Measurements from ENCODE around the gene PDZD4. TPM values are rescaled to one million over a fixed set of nuclear protein-coding genes. Genes with fewer than 3 reads are reported as not detected.

The PDZD4 gene
- total and polyA plus RNA-seq, 4 donors, result 0.15 to 1.8 (median 0.69) TPM

DNA sequence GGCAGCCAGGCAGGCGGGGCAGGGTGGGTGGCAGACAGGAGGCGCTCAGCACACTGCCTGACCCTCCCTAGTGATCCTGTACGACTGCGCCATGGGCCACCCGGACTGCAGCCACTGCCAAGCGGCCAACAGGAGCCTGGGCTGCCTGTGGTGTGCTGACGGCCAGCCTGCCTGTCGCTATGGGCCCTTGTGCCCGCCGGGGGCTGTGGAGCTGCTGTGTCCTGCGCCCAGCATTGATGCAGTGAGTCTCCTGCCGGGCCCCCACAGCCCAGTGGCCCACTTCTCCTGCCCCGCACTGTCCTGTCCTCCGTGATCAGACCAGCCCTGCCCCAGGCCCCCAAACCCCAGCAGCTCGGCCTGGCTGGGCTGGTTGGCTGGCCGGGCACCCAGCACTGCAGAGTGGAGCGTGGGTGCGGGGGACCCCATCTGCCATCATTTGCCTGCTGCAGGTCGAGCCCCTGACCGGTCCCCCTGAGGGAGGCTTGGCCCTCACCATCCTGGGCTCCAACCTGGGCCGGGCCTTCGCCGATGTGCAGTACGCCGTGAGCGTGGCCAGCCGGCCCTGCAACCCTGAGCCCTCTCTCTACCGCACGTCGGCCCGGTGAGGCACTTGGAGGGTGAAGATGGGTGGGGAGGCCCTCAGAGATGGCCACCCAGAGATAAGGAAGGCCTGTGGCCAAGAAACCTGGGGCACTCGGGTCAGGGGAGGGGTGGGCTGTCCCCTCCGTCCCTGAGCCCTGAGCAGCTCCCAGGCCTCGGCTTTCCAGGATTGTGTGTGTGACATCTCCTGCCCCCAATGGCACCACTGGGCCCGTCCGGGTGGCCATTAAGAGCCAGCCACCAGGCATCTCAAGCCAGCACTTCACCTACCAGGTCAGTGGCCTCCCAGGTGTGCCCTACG lies 58.7 kb downstream of the PDZD4 start:
- H3K36me3 ChIP-seq (ENCODE audit: control insufficient read depth in 4 of 4, insufficient read depth in 3 of 4, low read depth in 1 of 4, low read length in 3 of 4), result no peaks in the 10 kb centered on the region
- no peak for DNase-seq (ENCODE audit: low spot score)
- H3K4me3 ChIP-seq (ENCODE audit: low read depth in 1 of 3, low read length in 3 of 3), result no peak overlapping the region
- no peak overlapping the region for H3K27ac ChIP-seq (ENCODE audit: low read depth in 1 of 2, low read length in 2 of 2)
- no peaks in the 10 kb centered on the region for H3K4me1 ChIP-seq (ENCODE audit: control insufficient read depth in 4 of 4, insufficient read depth in 4 of 4, low read length in 3 of 4)
- H3K9me3 ChIP-seq (ENCODE audit: control insufficient read depth in 4 of 4, low read length in 3 of 4), result no peaks in the 10 kb centered on the region
- no peak overlapping the region for H3K9ac ChIP-seq (ENCODE audit: low read depth in 1 of 2, low read length in 2 of 2)
- no peak for TF ChIP-seq HNF4G (IDR thresholded peaks at IDR 0.05)
- TF ChIP-seq NR2F2 (IDR thresholded peaks at IDR 0.05), result no peak
- TF ChIP-seq JUND (IDR thresholded peaks at IDR 0.05), result no peak
- TF ChIP-seq, protein P1, sequence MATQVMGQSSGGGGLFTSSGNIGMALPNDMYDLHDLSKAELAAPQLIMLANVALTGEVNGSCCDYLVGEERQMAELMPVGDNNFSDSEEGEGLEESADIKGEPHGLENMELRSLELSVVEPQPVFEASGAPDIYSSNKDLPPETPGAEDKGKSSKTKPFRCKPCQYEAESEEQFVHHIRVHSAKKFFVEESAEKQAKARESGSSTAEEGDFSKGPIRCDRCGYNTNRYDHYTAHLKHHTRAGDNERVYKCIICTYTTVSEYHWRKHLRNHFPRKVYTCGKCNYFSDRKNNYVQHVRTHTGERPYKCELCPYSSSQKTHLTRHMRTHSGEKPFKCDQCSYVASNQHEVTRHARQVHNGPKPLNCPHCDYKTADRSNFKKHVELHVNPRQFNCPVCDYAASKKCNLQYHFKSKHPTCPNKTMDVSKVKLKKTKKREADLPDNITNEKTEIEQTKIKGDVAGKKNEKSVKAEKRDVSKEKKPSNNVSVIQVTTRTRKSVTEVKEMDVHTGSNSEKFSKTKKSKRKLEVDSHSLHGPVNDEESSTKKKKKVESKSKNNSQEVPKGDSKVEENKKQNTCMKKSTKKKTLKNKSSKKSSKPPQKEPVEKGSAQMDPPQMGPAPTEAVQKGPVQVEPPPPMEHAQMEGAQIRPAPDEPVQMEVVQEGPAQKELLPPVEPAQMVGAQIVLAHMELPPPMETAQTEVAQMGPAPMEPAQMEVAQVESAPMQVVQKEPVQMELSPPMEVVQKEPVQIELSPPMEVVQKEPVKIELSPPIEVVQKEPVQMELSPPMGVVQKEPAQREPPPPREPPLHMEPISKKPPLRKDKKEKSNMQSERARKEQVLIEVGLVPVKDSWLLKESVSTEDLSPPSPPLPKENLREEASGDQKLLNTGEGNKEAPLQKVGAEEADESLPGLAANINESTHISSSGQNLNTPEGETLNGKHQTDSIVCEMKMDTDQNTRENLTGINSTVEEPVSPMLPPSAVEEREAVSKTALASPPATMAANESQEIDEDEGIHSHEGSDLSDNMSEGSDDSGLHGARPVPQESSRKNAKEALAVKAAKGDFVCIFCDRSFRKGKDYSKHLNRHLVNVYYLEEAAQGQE (IDR thresholded peaks at IDR 0.05), result no peak
- TF ChIP-seq, protein P2, sequence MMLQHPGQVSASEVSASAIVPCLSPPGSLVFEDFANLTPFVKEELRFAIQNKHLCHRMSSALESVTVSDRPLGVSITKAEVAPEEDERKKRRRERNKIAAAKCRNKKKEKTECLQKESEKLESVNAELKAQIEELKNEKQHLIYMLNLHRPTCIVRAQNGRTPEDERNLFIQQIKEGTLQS (IDR thresholded peaks at IDR 0.05), result no peak
- no peak for TF ChIP-seq FOXA2 (IDR thresholded peaks at IDR 0.05)
- TF ChIP-seq, protein P3, sequence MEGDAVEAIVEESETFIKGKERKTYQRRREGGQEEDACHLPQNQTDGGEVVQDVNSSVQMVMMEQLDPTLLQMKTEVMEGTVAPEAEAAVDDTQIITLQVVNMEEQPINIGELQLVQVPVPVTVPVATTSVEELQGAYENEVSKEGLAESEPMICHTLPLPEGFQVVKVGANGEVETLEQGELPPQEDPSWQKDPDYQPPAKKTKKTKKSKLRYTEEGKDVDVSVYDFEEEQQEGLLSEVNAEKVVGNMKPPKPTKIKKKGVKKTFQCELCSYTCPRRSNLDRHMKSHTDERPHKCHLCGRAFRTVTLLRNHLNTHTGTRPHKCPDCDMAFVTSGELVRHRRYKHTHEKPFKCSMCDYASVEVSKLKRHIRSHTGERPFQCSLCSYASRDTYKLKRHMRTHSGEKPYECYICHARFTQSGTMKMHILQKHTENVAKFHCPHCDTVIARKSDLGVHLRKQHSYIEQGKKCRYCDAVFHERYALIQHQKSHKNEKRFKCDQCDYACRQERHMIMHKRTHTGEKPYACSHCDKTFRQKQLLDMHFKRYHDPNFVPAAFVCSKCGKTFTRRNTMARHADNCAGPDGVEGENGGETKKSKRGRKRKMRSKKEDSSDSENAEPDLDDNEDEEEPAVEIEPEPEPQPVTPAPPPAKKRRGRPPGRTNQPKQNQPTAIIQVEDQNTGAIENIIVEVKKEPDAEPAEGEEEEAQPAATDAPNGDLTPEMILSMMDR (IDR thresholded peaks at IDR 0.05; ENCODE audit: low read depth, low read length, missing input control), result no peak
- TF ChIP-seq FOXA1 (IDR thresholded peaks at IDR 0.05), result no peak
- no peak for TF ChIP-seq SP1 (IDR thresholded peaks at IDR 0.05)
- TF ChIP-seq, protein P4, sequence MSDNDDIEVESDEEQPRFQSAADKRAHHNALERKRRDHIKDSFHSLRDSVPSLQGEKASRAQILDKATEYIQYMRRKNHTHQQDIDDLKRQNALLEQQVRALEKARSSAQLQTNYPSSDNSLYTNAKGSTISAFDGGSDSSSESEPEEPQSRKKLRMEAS (IDR thresholded peaks at IDR 0.05), result no peak
- no peak for TF ChIP-seq TAF1 (conservative IDR thresholded peaks at IDR 0.05)
- no peak for TF ChIP-seq HNF4A (conservative IDR thresholded peaks at IDR 0.05)
- TF ChIP-seq GABPA (IDR thresholded peaks at IDR 0.05 in 1 of 2, conservative IDR thresholded peaks at IDR 0.05 in 1 of 2), result no peak
- TF ChIP-seq, protein P5, sequence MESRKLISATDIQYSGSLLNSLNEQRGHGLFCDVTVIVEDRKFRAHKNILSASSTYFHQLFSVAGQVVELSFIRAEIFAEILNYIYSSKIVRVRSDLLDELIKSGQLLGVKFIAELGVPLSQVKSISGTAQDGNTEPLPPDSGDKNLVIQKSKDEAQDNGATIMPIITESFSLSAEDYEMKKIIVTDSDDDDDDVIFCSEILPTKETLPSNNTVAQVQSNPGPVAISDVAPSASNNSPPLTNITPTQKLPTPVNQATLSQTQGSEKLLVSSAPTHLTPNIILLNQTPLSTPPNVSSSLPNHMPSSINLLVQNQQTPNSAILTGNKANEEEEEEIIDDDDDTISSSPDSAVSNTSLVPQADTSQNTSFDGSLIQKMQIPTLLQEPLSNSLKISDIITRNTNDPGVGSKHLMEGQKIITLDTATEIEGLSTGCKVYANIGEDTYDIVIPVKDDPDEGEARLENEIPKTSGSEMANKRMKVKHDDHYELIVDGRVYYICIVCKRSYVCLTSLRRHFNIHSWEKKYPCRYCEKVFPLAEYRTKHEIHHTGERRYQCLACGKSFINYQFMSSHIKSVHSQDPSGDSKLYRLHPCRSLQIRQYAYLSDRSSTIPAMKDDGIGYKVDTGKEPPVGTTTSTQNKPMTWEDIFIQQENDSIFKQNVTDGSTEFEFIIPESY (IDR thresholded peaks at IDR 0.05), result no peak
- TF ChIP-seq RXRA (IDR thresholded peaks at IDR 0.05), result no peak
- no peak for TF ChIP-seq EGR1 (IDR thresholded peaks at IDR 0.05; ENCODE audit: low read depth in 2 of 2)
- 88% methylated on average over 37 of the region's 37 CpGs for WGBS
- no peaks in the 10 kb centered on the region for H3K27me3 ChIP-seq (ENCODE audit: control insufficient read depth in 4 of 4, insufficient read depth in 4 of 4, low read length in 3 of 4)

All from liver (tissue), 9 donors.